SK-N-SH treated with all-trans-retinoic acid at 6 μM for 48 hours (cell line): ENCODE measurements around the gene IRS1.

ENCODE experiments used
- ATAC-seq: fragments of 200-7000 bp; cut with Tn5 transposase; 3 replicates; pipeline ENCODE4 v1.9.1; 2020; ENCODE audit warnings: mild to moderate bottlenecking, moderate library complexity
- ARNTL ChIP-seq: fragments of 450-650 bp; formaldehyde crosslinking; IDR thresholded peaks from 2 replicates; pipeline ENCODE4 v1.5.0; 2020; ENCODE audit warnings: low read depth, mild to moderate bottlenecking, moderate library complexity, borderline replicate concordance
- BACH2 ChIP-seq: fragments of 250-450 bp; sonication (Bioruptor Pico); IDR thresholded peaks from 2 replicates; pipeline ENCODE4 v1.9.0; 2021; ENCODE audit warnings: mild to moderate bottlenecking, borderline replicate concordance
- CREB5 ChIP-seq: fragments of 250-450 bp; sonication (Bioruptor Pico); IDR thresholded peaks from 2 replicates; pipeline ENCODE4 v1.5.1; 2020; ENCODE audit warnings: low read depth, mild to moderate bottlenecking, moderate library complexity
- CSRNP3 ChIP-seq: fragments of 250-450 bp; sonication (Bioruptor Pico); IDR thresholded peaks from 2 replicates; pipeline ENCODE4 v1.5.1; 2021; ENCODE audit warnings: mild to moderate bottlenecking, moderate library complexity
- ESRRG ChIP-seq: fragments of 250-450 bp; sonication (Bioruptor Pico); IDR thresholded peaks from 2 replicates; pipeline ENCODE4 v1.6.1; 2021; ENCODE audit warnings: mild to moderate bottlenecking
- ISL1 ChIP-seq: fragments of 250-450 bp; sonication (Bioruptor Pico); IDR thresholded peaks from 2 replicates; pipeline ENCODE4 v2.1.2; 2022; ENCODE audit warnings: mild to moderate bottlenecking, moderate library complexity
- PATZ1 ChIP-seq: fragments of 250-450 bp; sonication (Bioruptor Pico); IDR thresholded peaks from 2 replicates; pipeline ENCODE4 v1.8.0; 2020; ENCODE audit warnings: mild to moderate bottlenecking, moderate library complexity, borderline replicate concordance
- POU6F1 ChIP-seq: fragments of 250-450 bp; sonication (Bioruptor Pico); IDR thresholded peaks from 2 replicates; pipeline ENCODE4 v1.8.0; 2021; ENCODE audit warnings: low read depth, mild to moderate bottlenecking, moderate library complexity, borderline replicate concordance
- PPARA ChIP-seq: fragments of 250-450 bp; sonication (Bioruptor Pico); IDR thresholded peaks from 2 replicates; pipeline ENCODE4 v1.5.0; 2020; ENCODE audit warnings: mild to moderate bottlenecking, borderline replicate concordance
- SNAI2 ChIP-seq: fragments of 250-450 bp; sonication (Bioruptor Pico); IDR thresholded peaks from 2 replicates; pipeline ENCODE4 v1.5.0; 2020; ENCODE audit warnings: mild to moderate bottlenecking, moderate library complexity
- TCF4 ChIP-seq: fragments of 250-450 bp; sonication (Bioruptor Pico); IDR thresholded peaks from 2 replicates; pipeline ENCODE4 v1.8.0; 2021; ENCODE audit warnings: mild to moderate bottlenecking, moderate library complexity, borderline replicate concordance
- TSHZ2 ChIP-seq: fragments of 250-450 bp; sonication (Bioruptor Pico); IDR thresholded peaks from 2 replicates; pipeline ENCODE4 v1.5.0; 2020; ENCODE audit warnings: mild to moderate bottlenecking, moderate library complexity
- ZC3H10 ChIP-seq: fragments of 250-450 bp; sonication (Bioruptor Pico); IDR thresholded peaks from 2 replicates; pipeline ENCODE4 v1.5.1; 2021; ENCODE audit warnings: mild to moderate bottlenecking, moderate library complexity
- ZFP3 ChIP-seq: fragments of 250-450 bp; sonication (Bioruptor Pico); IDR thresholded peaks from 2 replicates; pipeline ENCODE4 v1.5.0; 2020; ENCODE audit warnings: mild to moderate bottlenecking, moderate library complexity
- ZFP30 ChIP-seq: fragments of 450-650 bp; formaldehyde crosslinking; IDR thresholded peaks from 2 replicates; pipeline ENCODE4 v1.5.0; 2022; ENCODE audit warnings: mild to moderate bottlenecking, moderate library complexity
- ZNF565 ChIP-seq: fragments of 450-650 bp; formaldehyde crosslinking; conservative IDR thresholded peaks from 2 replicates; pipeline ENCODE4 v1.5.0; 2020; ENCODE audit warnings: low read depth, mild to moderate bottlenecking, moderate library complexity
- ZNF70 ChIP-seq: fragments of 450-650 bp; formaldehyde crosslinking; IDR thresholded peaks from 2 replicates; pipeline ENCODE4 v1.5.0; 2020; ENCODE audit warnings: mild to moderate bottlenecking, moderate library complexity

The IRS1 gene

GRCh38 chr2:226747288-226747687 lies 52.3 kb downstream of the IRS1 start (continued):
- TF ChIP-seq TSHZ2 (CRISPR knock-in tag) (no peak), POU6F1 (CRISPR knock-in tag) (no peak), TCF4 (CRISPR knock-in tag) (no peak)
- TF ChIP-seq, all 23 proteins: peak for 0

GRCh38 chr2:226746196-226746800 lies 53.3 kb downstream of the IRS1 start:
- ATAC-seq, result no peak
- no peak for TF ChIP-seq CSRNP3 (CRISPR knock-in tag)
- TF ChIP-seq ZFP3 (CRISPR knock-in tag), result no peak
- no peak for TF ChIP-seq ZNF565 (CRISPR knock-in tag)
- no peak for TF ChIP-seq CREB5 (CRISPR knock-in tag)
- TF ChIP-seq ISL1 (CRISPR knock-in tag), result no peak
- no peak for TF ChIP-seq ZNF70
- TF ChIP-seq PPARA, result no peak
- no peak for TF ChIP-seq BACH2 (CRISPR knock-in tag)
- no peak for TF ChIP-seq ZC3H10 (CRISPR knock-in tag)
- no peak for TF ChIP-seq ESRRG (CRISPR knock-in tag)
- no peak for TF ChIP-seq TSHZ2 (CRISPR knock-in tag)
- no peak for TF ChIP-seq POU6F1 (CRISPR knock-in tag)
- no peak for TF ChIP-seq PATZ1 (CRISPR knock-in tag)

GRCh38 chr2:226743915-226744314 lies 55.7 kb downstream of the IRS1 start:
- no peak for ATAC-seq
- TF ChIP-seq ZFP3 (CRISPR knock-in tag) (no peak), SNAI2 (CRISPR knock-in tag) (no peak), CSRNP3 (CRISPR knock-in tag) (no peak), TSHZ2 (CRISPR knock-in tag) (no peak), ZNF70 (no peak), TCF4 (CRISPR knock-in tag) (no peak), ISL1 (CRISPR knock-in tag) (no peak), ZFP30 (no peak), ARNTL (CRISPR knock-in tag) (no peak)
